Loucy (cell line): Measurements from ENCODE around the gene THEM4.

Experiments used
- H2AFZ ChIP-seq: fragments of 200-600 bp; sonication (generic); 2 replicates; pipeline ENCODE4 v1.6.0; 2016; ENCODE audit warnings: antibody characterized with exemption, mild to moderate bottlenecking, low read length, moderate library complexity
- H3F3A ChIP-seq: fragments of 200-600 bp; 2 replicates; pipeline ENCODE4 v1.6.0; 2016; ENCODE audit warnings: antibody characterized with exemption, low read depth, mild to moderate bottlenecking
- H3K27me3 ChIP-seq: fragments of 200-600 bp; sonication (generic); 2 replicates; pipeline ENCODE4 v1.6.1; 2014; ENCODE audit warnings: low read length, mild to moderate bottlenecking; ENCODE audit not compliant: insufficient read depth, poor library complexity, severe bottlenecking
- H3K36me3 ChIP-seq: fragments of 200-600 bp; sonication (generic); 2 replicates; pipeline ENCODE4 v1.6.1; 2016; ENCODE audit warnings: low read length; ENCODE audit not compliant: insufficient read depth
- H3K4me1 ChIP-seq: fragments of 200-600 bp; sonication (generic); 2 replicates; pipeline ENCODE4 v1.5.1; 2014; ENCODE audit warnings: low read length, mild to moderate bottlenecking; ENCODE audit not compliant: insufficient read depth, poor library complexity, severe bottlenecking
- H3K4me2 ChIP-seq: fragments of 200-600 bp; sonication (generic); 2 replicates; pipeline ENCODE4 v1.6.0; 2014; ENCODE audit warnings: antibody characterized with exemption, low read length, low read depth, mild to moderate bottlenecking; ENCODE audit not compliant: poor library complexity, severe bottlenecking
- H3K4me3 ChIP-seq: fragments of 200-600 bp; sonication (generic); 2 replicates; pipeline ENCODE4 v1.5.1; 2014; ENCODE audit warnings: low read length, mild to moderate bottlenecking, mixed read lengths; ENCODE audit not compliant: poor library complexity, severe bottlenecking
- H3K79me2 ChIP-seq: fragments of 200-600 bp; sonication (generic); 2 replicates; pipeline ENCODE4 v1.6.1; 2014; ENCODE audit warnings: low read length; ENCODE audit not compliant: insufficient read depth
- H3K9ac ChIP-seq: fragments of 200-600 bp; sonication (generic); 2 replicates; pipeline ENCODE4 v1.6.0; 2014; ENCODE audit warnings: mild to moderate bottlenecking, low read depth, low read length, moderate library complexity; ENCODE audit not compliant: poor library complexity, severe bottlenecking
- H3K9me2 ChIP-seq: fragments of 200-600 bp; sonication (generic); replicated peaks from 2 replicates; pipeline ENCODE4 v1.6.1; 2016; ENCODE audit warnings: low read depth, low read length, mixed read lengths
- H3K9me3 ChIP-seq: fragments of 200-600 bp; sonication (generic); 2 replicates; pipeline ENCODE4 v1.6.1; 2014; ENCODE audit warnings: mild to moderate bottlenecking, antibody characterized with exemption, low read length, low read depth; ENCODE audit not compliant: insufficient read depth
- H4K20me1 ChIP-seq: fragments of 200-600 bp; sonication (generic); 2 replicates; pipeline ENCODE4 v1.6.0; 2014; ENCODE audit warnings: antibody characterized with exemption, low read length, mild to moderate bottlenecking; ENCODE audit not compliant: insufficient read depth, poor library complexity, severe bottlenecking
- EZH2phosphoT487 ChIP-seq: fragments of 200-600 bp; IDR thresholded peaks from 2 replicates; pipeline ENCODE4 v1.6.1; 2018; ENCODE audit warnings: antibody characterized with exemption, mild to moderate bottlenecking, moderate library complexity, borderline replicate concordance
- TF ChIP-seq, protein P1 (sequence below): fragments of 200-600 bp; sonication (generic); conservative IDR thresholded peaks from 2 replicates; pipeline ENCODE4 v1.5.1; 2014; ENCODE audit warnings: mild to moderate bottlenecking, antibody characterized with exemption, low read length

The THEM4 gene

DNA sequence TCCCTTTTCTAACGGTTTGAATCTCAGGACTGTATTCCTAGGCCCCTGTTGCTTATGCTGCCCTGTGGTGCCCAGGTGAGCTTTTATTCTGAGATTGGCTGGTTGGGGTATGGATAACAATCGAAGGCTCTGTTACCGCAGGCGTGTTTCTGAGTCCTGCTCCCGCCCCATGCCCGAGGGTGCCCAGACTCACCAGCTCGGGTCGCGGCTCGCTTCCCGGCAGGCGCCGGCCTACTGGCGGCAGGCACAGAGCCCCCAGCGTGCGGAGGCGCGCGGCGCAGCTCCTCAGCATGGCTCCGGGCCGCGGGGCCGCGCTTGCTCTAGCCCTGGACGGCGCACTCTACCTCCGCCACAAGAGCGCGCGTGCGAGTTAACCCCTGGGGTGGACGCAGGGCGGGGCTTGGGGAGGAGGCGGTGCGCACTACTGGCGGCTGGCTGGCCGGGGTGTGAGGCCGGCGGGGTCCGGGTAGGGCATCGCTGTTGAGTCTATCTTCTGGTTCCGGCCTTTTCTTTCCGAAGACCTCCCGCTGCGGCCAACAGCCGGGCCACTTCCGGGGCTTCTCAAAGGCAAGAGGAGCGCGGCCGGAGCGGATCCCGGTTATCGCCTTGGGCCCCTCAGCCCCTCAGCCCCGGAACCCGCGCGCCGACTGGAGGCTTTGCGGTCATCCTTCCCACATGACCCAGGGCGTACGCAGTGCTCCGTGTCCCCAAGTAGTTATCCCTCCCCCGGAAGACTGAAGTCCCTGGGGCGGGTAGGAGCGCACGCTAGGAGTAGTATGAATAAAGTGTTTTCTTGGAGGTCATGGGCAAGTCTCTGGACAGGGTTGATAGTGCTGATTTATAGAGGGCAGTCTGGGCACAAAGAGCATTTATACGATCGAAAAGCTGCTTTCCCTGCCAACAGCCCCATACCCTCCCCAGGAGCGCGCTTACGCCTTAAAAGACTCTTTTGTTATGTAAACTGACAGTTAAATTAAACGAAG lies at the start of gene THEM4:
TSS of gene THEM4 (minus strand) at position 345 of the 983 bp plus-strand sequence. CDS start at position 292, 53 bp downstream.
- Histone ChIP-seq H3K27me3 (no peaks in the 10 kb centered on the region), H4K20me1 (no peaks in the 10 kb centered on the region), H2AFZ (no peak within 1 kb of the TSS), H3F3A (no peaks in the 10 kb centered on the region), H3K9me2 (no peaks in the 10 kb centered on the region), H3K4me1 (peaks cover 9% of the 10 kb centered on the region), H3K36me3 (no peaks in the 10 kb centered on the region), H3K79me2 (no peaks in the 10 kb centered on the region), H3K4me2 (no peak within 1 kb of the TSS), H3K4me3 (no peak within 1 kb of the TSS), H3K9ac (no peak within 1 kb of the TSS), H3K9me3 (peaks cover 19% of the 10 kb centered on the region; the same call in 1 of the 2 replicates)
- TF ChIP-seq, protein P1, sequence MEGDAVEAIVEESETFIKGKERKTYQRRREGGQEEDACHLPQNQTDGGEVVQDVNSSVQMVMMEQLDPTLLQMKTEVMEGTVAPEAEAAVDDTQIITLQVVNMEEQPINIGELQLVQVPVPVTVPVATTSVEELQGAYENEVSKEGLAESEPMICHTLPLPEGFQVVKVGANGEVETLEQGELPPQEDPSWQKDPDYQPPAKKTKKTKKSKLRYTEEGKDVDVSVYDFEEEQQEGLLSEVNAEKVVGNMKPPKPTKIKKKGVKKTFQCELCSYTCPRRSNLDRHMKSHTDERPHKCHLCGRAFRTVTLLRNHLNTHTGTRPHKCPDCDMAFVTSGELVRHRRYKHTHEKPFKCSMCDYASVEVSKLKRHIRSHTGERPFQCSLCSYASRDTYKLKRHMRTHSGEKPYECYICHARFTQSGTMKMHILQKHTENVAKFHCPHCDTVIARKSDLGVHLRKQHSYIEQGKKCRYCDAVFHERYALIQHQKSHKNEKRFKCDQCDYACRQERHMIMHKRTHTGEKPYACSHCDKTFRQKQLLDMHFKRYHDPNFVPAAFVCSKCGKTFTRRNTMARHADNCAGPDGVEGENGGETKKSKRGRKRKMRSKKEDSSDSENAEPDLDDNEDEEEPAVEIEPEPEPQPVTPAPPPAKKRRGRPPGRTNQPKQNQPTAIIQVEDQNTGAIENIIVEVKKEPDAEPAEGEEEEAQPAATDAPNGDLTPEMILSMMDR: no peak
- no peak for TF ChIP-seq EZH2phosphoT487

DNA sequence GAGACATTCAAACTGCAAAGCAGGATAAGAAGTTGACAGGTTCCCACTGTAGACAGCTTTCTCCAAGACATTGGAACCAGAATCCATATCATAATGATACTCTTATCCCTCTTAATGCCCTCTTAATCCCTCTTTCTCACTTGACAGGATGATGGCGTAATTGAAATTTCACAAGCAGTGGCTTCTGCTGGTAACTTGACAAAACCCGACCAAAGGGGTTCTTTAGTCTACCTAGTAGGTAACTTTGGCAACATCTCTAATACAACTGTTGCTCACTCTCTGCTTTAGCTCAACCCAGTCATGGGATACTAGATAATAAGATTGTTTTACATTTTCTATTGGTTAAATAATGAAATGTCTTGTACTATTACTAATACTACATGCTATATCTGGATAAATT lies 49.6 kb upstream of the THEM4 start:
- H3K9me3 ChIP-seq: no peaks in the 10 kb centered on the region
- H3K4me1 ChIP-seq: peaks cover 20% of the 10 kb centered on the region
- TF ChIP-seq EZH2phosphoT487: no peak
- TF ChIP-seq, protein P1: no peak
- no peaks in the 10 kb centered on the region for H3F3A ChIP-seq
- H3K79me2 ChIP-seq: no peaks in the 10 kb centered on the region
- H3K36me3 ChIP-seq: no peaks in the 10 kb centered on the region
- H2AFZ ChIP-seq: peak overlapping the region; percentile 47; the same call in 1 of the 2 replicates
- H3K4me3 ChIP-seq: no peak overlapping the region
- no peak overlapping the region for H3K4me2 ChIP-seq
- H3K9me2 ChIP-seq: no peaks in the 10 kb centered on the region
- H3K9ac ChIP-seq: no peak overlapping the region
- H3K27me3 ChIP-seq: no peaks in the 10 kb centered on the region
- no peaks in the 10 kb centered on the region for H4K20me1 ChIP-seq

- H3K27me3 ChIP-seq: no peaks in the 10 kb centered on the region
- H2AFZ ChIP-seq: peak overlapping the region; percentile 12; the same call in 1 of the 2 replicates
- no peaks in the 10 kb centered on the region for H3K79me2 ChIP-seq
- no peaks in the 10 kb centered on the region for H3K9me3 ChIP-seq
- H3K4me2 ChIP-seq: no peak overlapping the region
- no peaks in the 10 kb centered on the region for H4K20me1 ChIP-seq
- TF ChIP-seq, protein P1: no peak
- no peak for TF ChIP-seq EZH2phosphoT487
- H3K9me2 ChIP-seq: no peaks in the 10 kb centered on the region
- H3F3A ChIP-seq: no peaks in the 10 kb centered on the region
- peaks cover 20% of the 10 kb centered on the region for H3K4me1 ChIP-seq
- H3K36me3 ChIP-seq: no peaks in the 10 kb centered on the region
- H3K4me3 ChIP-seq: no peak overlapping the region
- H3K9ac ChIP-seq: no peak overlapping the region
These were observed 47.7 kb upstream of the THEM4 start for GRCh38 chr1:151956957-151957497.
